Neural progenitor cell (in vitro differentiated cells): Measurements from ENCODE around the gene MTHFS. TPM values are rescaled to one million over a fixed set of nuclear protein-coding genes. Genes with fewer than 3 reads are reported as not detected.

Source experiments
- DNase-seq: peaks from one replicate; pipeline ENCODE4 v3.0.0-alpha.2; 2016; ENCODE audit warnings: low spot score
- H2AFZ ChIP-seq: fragments of 200-600 bp; sonication (generic); replicated peaks from 2 replicates; pipeline ENCODE4 v1.6.1; 2016; ENCODE audit warnings: antibody characterized with exemption
- H3F3A ChIP-seq: fragments of 200-600 bp; sonication (generic); 2 replicates; pipeline ENCODE4 v1.6.1; 2016; ENCODE audit warnings: antibody characterized with exemption, low read depth
- H3K27ac ChIP-seq: fragments of 200-600 bp; sonication (generic); 2 replicates; pipeline ENCODE4 v1.5.1; 2016; ENCODE audit warnings: mild to moderate bottlenecking
- H3K27me3 ChIP-seq: fragments of 200-600 bp; sonication (generic); 2 replicates; pipeline ENCODE4 v1.6.1; 2016; ENCODE audit warnings: mild to moderate bottlenecking, moderate library complexity
- H3K36me3 ChIP-seq: fragments of 200-600 bp; sonication (generic); 2 replicates; pipeline ENCODE4 v1.5.1; 2016
- H3K4me1 ChIP-seq: fragments of 200-600 bp; sonication (generic); 2 replicates; pipeline ENCODE4 v1.6.1; 2016; ENCODE audit warnings: mixed run types
- H3K4me2 ChIP-seq: fragments of 200-600 bp; sonication (generic); 2 replicates; pipeline ENCODE4 v1.6.1; 2016
- H3K4me3 ChIP-seq: fragments of 200-600 bp; sonication (generic); 2 replicates; pipeline ENCODE4 v1.5.1; 2016
- H3K79me2 ChIP-seq: fragments of 200-600 bp; sonication (generic); 2 replicates; pipeline ENCODE4 v1.6.1; 2016; ENCODE audit warnings: low read depth
- H3K9ac ChIP-seq: fragments of 200-600 bp; sonication (generic); 2 replicates; pipeline ENCODE4 v1.6.1; 2016
- H3K9me3 ChIP-seq: fragments of 200-600 bp; sonication (generic); 2 replicates; pipeline ENCODE4 v1.5.1; 2016; ENCODE audit warnings: low read depth
- H4K20me1 ChIP-seq: fragments of 200-600 bp; sonication (generic); 2 replicates; pipeline ENCODE4 v1.6.1; 2016; ENCODE audit warnings: low read depth
- H3K27ac Mint-ChIP-seq: 3 replicates; pipeline ENCODE4 v1.8.0; 2021; ENCODE audit warnings: mixed read lengths
- H3K27me3 Mint-ChIP-seq: 2 replicates; pipeline ENCODE4 v1.8.0; 2022; ENCODE audit warnings: low read depth, mild to moderate bottlenecking, inconsistent platforms, moderate library complexity, mixed read lengths; ENCODE audit not compliant: insufficient read depth
- H3K36me3 Mint-ChIP-seq: 3 replicates; pipeline ENCODE4 v1.8.0; 2021; ENCODE audit warnings: mixed read lengths
- H3K4me1 Mint-ChIP-seq: 3 replicates; pipeline ENCODE4 v1.8.0; 2021; ENCODE audit warnings: mixed read lengths
- H3K4me3 Mint-ChIP-seq: 3 replicates; pipeline ENCODE4 v1.8.0; 2021; ENCODE audit warnings: mild to moderate bottlenecking, moderate library complexity, mixed read lengths
- H3K9me3 Mint-ChIP-seq: 3 replicates; pipeline ENCODE4 v1.8.0; 2020; ENCODE audit warnings: mixed read lengths
- CTCF ChIP-seq: fragments of 200-600 bp; sonication (generic); IDR thresholded peaks from 2 replicates; pipeline ENCODE4 v1.5.1; 2017; ENCODE audit warnings: antibody characterized with exemption, mild to moderate bottlenecking
- EZH2 ChIP-seq: fragments of 200-600 bp; sonication (generic); IDR thresholded peaks from 2 replicates; pipeline ENCODE4 v1.6.1; 2017; ENCODE audit warnings: antibody characterized with exemption, mild to moderate bottlenecking, moderate library complexity
- EZH2phosphoT487 ChIP-seq: fragments of 200-600 bp; sonication (generic); IDR thresholded peaks from 2 replicates; pipeline ENCODE4 v1.6.1; 2017; ENCODE audit warnings: antibody characterized with exemption
- total RNA-seq: library from RNA; depleted of rRNA; stranded (reverse); fragments of >200 nt; gene quantifications from 2 replicates; pipeline ENCODE4 v1.2.3, GENCODE V29; 2015; ENCODE audit warnings: low replicate concordance

MTHFS gene
- 26.7 and 28.9 TPM in 2 replicates for total RNA-seq

GRCh38 chr15:79896634-79897379 lies at the start of gene MTHFS:
Gene MTHFS, minus strand, starts transcription at chr15:79897014. Its CDS starts 26 bp downstream, at chr15:79896988.
- Mint-ChIP-seq H3K27ac (peak within 1 kb of the TSS; percentile 99), H3K9me3 (no peaks in the 10 kb centered on the region), H3K36me3 (peaks cover 9% of the 10 kb centered on the region), H3K27me3 (peaks cover 4% of the 10 kb centered on the region), H3K4me1 (peaks cover 11% of the 10 kb centered on the region), H3K4me3 (peak within 1 kb of the TSS; percentile 94)
- Histone ChIP-seq H3K9me3 (no peaks in the 10 kb centered on the region), H3K27ac (peak within 1 kb of the TSS; percentile 75), H3K9ac (peak within 1 kb of the TSS; percentile 47), H2AFZ (peak within 1 kb of the TSS; percentile 96), H3K79me2 (peaks cover 46% of the 10 kb centered on the region), H3K4me3 (peak within 1 kb of the TSS; percentile 73), H3K27me3 (no peaks in the 10 kb centered on the region), H4K20me1 (no peaks in the 10 kb centered on the region), H3K4me2 (peak within 1 kb of the TSS; percentile 89), H3K36me3 (no peaks in the 10 kb centered on the region), H3K4me1 (peaks cover 11% of the 10 kb centered on the region), H3F3A (peaks cover 13% of the 10 kb centered on the region)
- peak; percentile 92 for DNase-seq
- TF ChIP-seq EZH2 (peak; percentile 50), EZH2phosphoT487 (no peak), CTCF (peak; percentile 68)

GRCh38 chr15:79944622-79945021 lies 47.8 kb upstream of the MTHFS start:
- Histone ChIP-seq H3F3A (no peaks in the 10 kb centered on the region), H3K9me3 (no peaks in the 10 kb centered on the region), H3K27me3 (no peaks in the 10 kb centered on the region), H3K79me2 (no peaks in the 10 kb centered on the region), H4K20me1 (no peaks in the 10 kb centered on the region), H3K27ac (no peak overlapping the region), H3K4me3 (no peak overlapping the region), H3K4me1 (no peaks in the 10 kb centered on the region), H3K9ac (no peak overlapping the region), H2AFZ (no peak overlapping the region), H3K4me2 (no peak overlapping the region), H3K36me3 (no peaks in the 10 kb centered on the region)
- Mint-ChIP-seq H3K9me3 (no peaks in the 10 kb centered on the region), H3K36me3 (no peaks in the 10 kb centered on the region), H3K4me1 (no peaks in the 10 kb centered on the region), H3K27me3 (peaks cover 5% of the 10 kb centered on the region), H3K4me3 (no peak overlapping the region), H3K27ac (no peak overlapping the region)
- TF ChIP-seq CTCF (no peak), EZH2phosphoT487 (no peak), EZH2 (no peak)
- DNase-seq: no peak

- Histone ChIP-seq H3K36me3 (no peaks in the 10 kb centered on the region), H3K4me3 (no peak overlapping the region), H3K4me1 (no peaks in the 10 kb centered on the region), H3K27me3 (no peaks in the 10 kb centered on the region), H4K20me1 (no peaks in the 10 kb centered on the region), H3K4me2 (no peak overlapping the region), H3K27ac (no peak overlapping the region), H3K79me2 (no peaks in the 10 kb centered on the region), H3F3A (no peaks in the 10 kb centered on the region), H2AFZ (no peak overlapping the region), H3K9me3 (no peaks in the 10 kb centered on the region), H3K9ac (no peak overlapping the region)
- no peak for DNase-seq
- Mint-ChIP-seq H3K36me3 (no peaks in the 10 kb centered on the region), H3K4me1 (no peaks in the 10 kb centered on the region), H3K27me3 (peaks cover 5% of the 10 kb centered on the region), H3K9me3 (no peaks in the 10 kb centered on the region), H3K27ac (no peak overlapping the region), H3K4me3 (no peak overlapping the region)
- TF ChIP-seq EZH2phosphoT487 (no peak), EZH2 (no peak)
These were observed 47.0 kb upstream of the MTHFS start for GRCh38 chr15:79943820-79944219.
